Measurements from ENCODE around the gene NOVA1. TPM values are rescaled to one million over a fixed set of nuclear protein-coding genes. Genes with fewer than 3 reads are reported as not detected.

NOVA1 gene
- total and polyA plus RNA-seq, 2 of the 4 experiments (the other 2 are of a cell fraction) = 0.90 to 3.0 TPM

DNA sequence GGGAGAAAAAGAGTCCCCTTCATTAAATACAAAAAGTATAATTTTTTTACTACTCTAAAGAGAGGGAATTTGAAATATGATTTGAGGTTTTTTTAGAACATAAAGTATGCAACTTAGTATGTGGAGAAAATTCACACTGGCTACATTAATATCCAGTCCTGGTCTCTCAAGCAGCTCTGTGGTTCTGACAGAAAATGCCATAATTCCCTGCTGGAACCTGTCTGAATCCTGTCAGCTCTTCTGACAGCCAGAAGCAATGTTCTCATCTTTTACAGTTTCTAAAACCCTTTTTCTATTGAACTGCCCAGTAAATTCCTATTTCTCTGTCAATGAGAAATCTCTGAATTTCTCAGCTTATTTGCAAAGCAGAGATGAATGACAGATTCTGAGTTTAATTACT lies 13.4 kb upstream of the NOVA1 start:
- Histone ChIP-seq H3K4me1 (ENCODE audit: control insufficient read depth, insufficient read depth, low read length) (no peaks in the 10 kb centered on the region), H3K36me3 (ENCODE audit: control insufficient read depth, insufficient read depth, low read length) (no peaks in the 10 kb centered on the region), H3K9me1 (ENCODE audit: insufficient read depth, low read length) (no peaks in the 10 kb centered on the region), H2BK120ac (ENCODE audit: low read depth, low read length) (no peak overlapping the region), H3K27ac (ENCODE audit: insufficient read depth, low read length) (no peak overlapping the region), H3K4me3 (ENCODE audit: insufficient read depth, low read depth, low read length) (no peak overlapping the region), H2BK20ac (ENCODE audit: low read depth, low read length) (no peak overlapping the region), H4K5ac (ENCODE audit: low read depth, low read length) (no peak overlapping the region), H4K20me1 (ENCODE audit: insufficient read depth, low read length) (no peaks in the 10 kb centered on the region), H2BK5ac (ENCODE audit: low read depth, low read length, poor library complexity, severe bottlenecking) (no peak overlapping the region), H3K23ac (ENCODE audit: low read depth, low read length) (no peak overlapping the region), H3K9ac (ENCODE audit: low read depth, low read length) (no peak overlapping the region), H3K18ac (ENCODE audit: low read depth, low read length) (no peak overlapping the region), H3K79me1 (ENCODE audit: low read depth in 1 of 2, low read length in 2 of 2) (no peaks in the 10 kb centered on the region), H2AK9ac (replicated peaks; ENCODE audit: low read depth, low read length, poor library complexity) (no peak overlapping the region), H4K8ac (ENCODE audit: low read depth in 2 of 2, low read length in 2 of 2) (no peak overlapping the region), H3K4ac (ENCODE audit: low read depth, low read length) (no peak overlapping the region), H4K91ac (ENCODE audit: insufficient read depth, low read depth, low read length) (no peak overlapping the region), H3K27me3 (ENCODE audit: control insufficient read depth, insufficient read depth, low read length) (no peaks in the 10 kb centered on the region), H3K4me2 (ENCODE audit: low read depth, low read length) (no peak overlapping the region), H3K56ac (ENCODE audit: extremely low read depth, insufficient read depth, low read length) (no peak overlapping the region), H3K9me3 (ENCODE audit: control insufficient read depth, insufficient read depth, low read length) (no peaks in the 10 kb centered on the region), H3K14ac (replicated peaks; ENCODE audit: low read depth, low read length) (no peak overlapping the region), H2AFZ (replicated peaks; ENCODE audit: low read length, poor library complexity) (no peak overlapping the region), H2BK15ac (ENCODE audit: low read depth, low read length) (no peak overlapping the region), H2AK5ac (ENCODE audit: low read depth, low read length) (no peak overlapping the region)
- ChIA-PET CTCF (no interaction called here), POLR2A (ENCODE audit: unreplicated experiment) (no interaction called here)
- ATAC-seq (ENCODE audit: low read depth) = no peak
- no peak for DNase-seq
- no TSS peak for BruUV-seq (replicated peaks)
- TF ChIP-seq, protein P1, sequence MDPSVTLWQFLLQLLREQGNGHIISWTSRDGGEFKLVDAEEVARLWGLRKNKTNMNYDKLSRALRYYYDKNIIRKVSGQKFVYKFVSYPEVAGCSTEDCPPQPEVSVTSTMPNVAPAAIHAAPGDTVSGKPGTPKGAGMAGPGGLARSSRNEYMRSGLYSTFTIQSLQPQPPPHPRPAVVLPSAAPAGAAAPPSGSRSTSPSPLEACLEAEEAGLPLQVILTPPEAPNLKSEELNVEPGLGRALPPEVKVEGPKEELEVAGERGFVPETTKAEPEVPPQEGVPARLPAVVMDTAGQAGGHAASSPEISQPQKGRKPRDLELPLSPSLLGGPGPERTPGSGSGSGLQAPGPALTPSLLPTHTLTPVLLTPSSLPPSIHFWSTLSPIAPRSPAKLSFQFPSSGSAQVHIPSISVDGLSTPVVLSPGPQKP (IDR thresholded peaks at IDR 0.05; ENCODE audit: borderline replicate concordance, low read depth, low read length) = no peak
- TF ChIP-seq FOS (IDR thresholded peaks at IDR 0.05; ENCODE audit: low read depth, low read length) (no peak), CEBPB (IDR thresholded peaks at IDR 0.05; ENCODE audit: low read depth, low read length) (no peak), MAZ (IDR thresholded peaks at IDR 0.05; ENCODE audit: borderline replicate concordance, low read depth, low read length) (no peak), CHD1 (IDR thresholded peaks at IDR 0.05; ENCODE audit: low read depth, low read length) (no peak), BHLHE40 (IDR thresholded peaks at IDR 0.05; ENCODE audit: low read depth, low read length) (no peak), RFX5 (IDR thresholded peaks at IDR 0.05; ENCODE audit: low read depth, low read length) (no peak)
- TF ChIP-seq, protein P2, sequence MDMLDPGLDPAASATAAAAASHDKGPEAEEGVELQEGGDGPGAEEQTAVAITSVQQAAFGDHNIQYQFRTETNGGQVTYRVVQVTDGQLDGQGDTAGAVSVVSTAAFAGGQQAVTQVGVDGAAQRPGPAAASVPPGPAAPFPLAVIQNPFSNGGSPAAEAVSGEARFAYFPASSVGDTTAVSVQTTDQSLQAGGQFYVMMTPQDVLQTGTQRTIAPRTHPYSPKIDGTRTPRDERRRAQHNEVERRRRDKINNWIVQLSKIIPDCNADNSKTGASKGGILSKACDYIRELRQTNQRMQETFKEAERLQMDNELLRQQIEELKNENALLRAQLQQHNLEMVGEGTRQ (IDR thresholded peaks at IDR 0.05; ENCODE audit: low read depth, low read length) = no peak
- TF ChIP-seq, protein P3, sequence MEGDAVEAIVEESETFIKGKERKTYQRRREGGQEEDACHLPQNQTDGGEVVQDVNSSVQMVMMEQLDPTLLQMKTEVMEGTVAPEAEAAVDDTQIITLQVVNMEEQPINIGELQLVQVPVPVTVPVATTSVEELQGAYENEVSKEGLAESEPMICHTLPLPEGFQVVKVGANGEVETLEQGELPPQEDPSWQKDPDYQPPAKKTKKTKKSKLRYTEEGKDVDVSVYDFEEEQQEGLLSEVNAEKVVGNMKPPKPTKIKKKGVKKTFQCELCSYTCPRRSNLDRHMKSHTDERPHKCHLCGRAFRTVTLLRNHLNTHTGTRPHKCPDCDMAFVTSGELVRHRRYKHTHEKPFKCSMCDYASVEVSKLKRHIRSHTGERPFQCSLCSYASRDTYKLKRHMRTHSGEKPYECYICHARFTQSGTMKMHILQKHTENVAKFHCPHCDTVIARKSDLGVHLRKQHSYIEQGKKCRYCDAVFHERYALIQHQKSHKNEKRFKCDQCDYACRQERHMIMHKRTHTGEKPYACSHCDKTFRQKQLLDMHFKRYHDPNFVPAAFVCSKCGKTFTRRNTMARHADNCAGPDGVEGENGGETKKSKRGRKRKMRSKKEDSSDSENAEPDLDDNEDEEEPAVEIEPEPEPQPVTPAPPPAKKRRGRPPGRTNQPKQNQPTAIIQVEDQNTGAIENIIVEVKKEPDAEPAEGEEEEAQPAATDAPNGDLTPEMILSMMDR (conservative IDR thresholded peaks at IDR 0.05; ENCODE audit: low read depth, low read length) = no peak
- intact Hi-C loops (cut with micrococcal nuclease) (no loop called here), dilution Hi-C loops (cut with HindIII; ENCODE audit: low sequenced_read_pairs, unreplicated experiment) (no loop called here), in situ Hi-C loops (cut with MboI; ENCODE audit: low sequenced_read_pairs) (no loop called here)
